Activated T-helper 2 cell treated with anti-CD3 and anti-CD28 coated beads, Interferon-gamma antibody, Interleukin-2, Interleukin-4, amounts not matched to agents 10 μg/mL and 5 μg/mL and 100 μg/mL, durations not matched to agents 14 hours and 24 hours and 36 hours (primary cell): Measurements from ENCODE around the gene SEMA3A. TPM values are rescaled to one million over a fixed set of nuclear protein-coding genes. Genes with fewer than 3 reads are reported as not detected.
"Not testable (repeated sequence)": the region's sequence is repeated elsewhere in the genome, so short reads cannot be mapped to it uniquely, and the experiment has no call there.

ENCODE experiments used
- DNase-seq: peaks from one replicate; pipeline ENCODE4 v3.0.0; 2021; ENCODE audit warnings: low spot score
- H3K27ac Mint-ChIP-seq: one replicate; pipeline ENCODE4 v1.8.0; 2021; ENCODE audit warnings: mixed read lengths
- H3K27me3 Mint-ChIP-seq: one replicate; pipeline ENCODE4 v1.8.0; 2021; ENCODE audit warnings: low read depth, mixed read lengths
- H3K36me3 Mint-ChIP-seq: one replicate; pipeline ENCODE4 v1.8.0; 2021; ENCODE audit warnings: low read depth, mixed read lengths
- H3K4me1 Mint-ChIP-seq: one replicate; pipeline ENCODE4 v1.8.0; 2021; ENCODE audit warnings: low read depth, mixed read lengths
- H3K4me3 Mint-ChIP-seq: one replicate; pipeline ENCODE4 v1.8.0; 2021; ENCODE audit warnings: low read depth, mild to moderate bottlenecking, moderate library complexity, mixed read lengths
- H3K9me3 Mint-ChIP-seq: one replicate; pipeline ENCODE4 v1.8.0; 2021; ENCODE audit warnings: mixed read lengths
- intact Hi-C: fragments of 100-400 bp; cut with micrococcal nuclease; formaldehyde crosslinking; loops from one replicate; pipeline ENCODE4 v1.15.1; 2023
- total RNA-seq: library from RNA; stranded (reverse); gene quantifications from 2 replicates; pipeline ENCODE4 v1.2.3, GENCODE V29; 2022

Gene SEMA3A
- total RNA-seq, 1 donor from 2014 or later, result 0.25 TPM

- H3K27me3 Mint-ChIP-seq, result no peaks in the 10 kb centered on the region
- no peaks in the 10 kb centered on the region for H3K36me3 Mint-ChIP-seq
- no peak overlapping the region for H3K4me3 Mint-ChIP-seq
- H3K9me3 Mint-ChIP-seq, result no peaks in the 10 kb centered on the region
- DNase-seq, result no peak
- no peaks in the 10 kb centered on the region for H3K4me1 Mint-ChIP-seq
- intact Hi-C loops, result no loop called here
- no peak overlapping the region for H3K27ac Mint-ChIP-seq
Observed at GRCh38 chr7:84162584-84162983, 32.0 kb downstream of the SEMA3A start.

GRCh38 chr7:84162125-84162524 is 32.5 kb downstream of the SEMA3A start:
- Mint-ChIP-seq H3K27ac (no peak overlapping the region), H3K27me3 (no peaks in the 10 kb centered on the region), H3K4me3 (no peak overlapping the region), H3K4me1 (no peaks in the 10 kb centered on the region), H3K36me3 (no peaks in the 10 kb centered on the region), H3K9me3 (no peaks in the 10 kb centered on the region)
- DNase-seq, result no peak
- intact Hi-C loops, result no loop called here

DNA sequence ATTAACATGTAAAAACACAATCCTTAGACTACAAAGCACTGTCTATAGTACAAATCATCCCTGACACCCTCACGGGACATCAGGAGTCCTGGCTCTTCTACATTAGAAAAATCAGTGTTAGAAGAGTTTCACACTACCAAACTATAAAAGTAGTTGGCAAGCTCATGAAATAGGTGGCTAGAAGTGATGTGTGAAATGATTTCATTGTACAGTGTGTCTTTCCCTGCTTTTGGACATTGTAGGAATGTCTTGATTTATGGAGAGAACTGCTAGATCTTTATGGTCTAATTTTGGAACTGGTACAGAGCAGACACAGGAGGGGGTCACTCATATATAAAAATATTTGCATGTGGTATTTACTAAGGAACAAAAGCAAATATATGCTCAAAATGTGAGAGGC is 33.2 kb downstream of the SEMA3A start:
- Mint-ChIP-seq H3K4me3 (no peak overlapping the region), H3K9me3 (no peaks in the 10 kb centered on the region), H3K4me1 (no peaks in the 10 kb centered on the region), H3K36me3 (no peaks in the 10 kb centered on the region), H3K27ac (no peak overlapping the region), H3K27me3 (no peaks in the 10 kb centered on the region)
- no peak for DNase-seq
- intact Hi-C loops, result no loop called here

DNA sequence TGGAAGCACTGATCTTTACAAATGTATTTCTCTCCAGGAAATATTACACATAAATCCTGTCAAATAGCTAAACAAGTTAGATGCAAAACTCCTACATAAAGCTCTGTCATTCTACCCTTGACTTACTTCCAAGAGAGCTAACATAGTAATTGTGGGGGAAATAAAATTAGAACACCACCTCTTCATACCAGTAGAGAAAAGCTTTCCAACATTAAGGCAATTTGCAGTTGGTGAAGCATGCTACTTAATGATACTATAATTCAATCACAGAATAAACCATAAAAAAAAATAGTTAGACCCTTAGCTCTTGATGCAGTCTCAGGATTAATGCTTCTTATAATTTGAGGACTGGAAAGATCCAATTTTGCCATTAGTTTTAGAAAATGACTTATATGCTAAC is 35.2 kb downstream of the SEMA3A start:
- intact Hi-C loops, result no loop called here
- Mint-ChIP-seq H3K9me3 (no peaks in the 10 kb centered on the region), H3K36me3 (no peaks in the 10 kb centered on the region), H3K27ac (no peak overlapping the region), H3K27me3 (no peaks in the 10 kb centered on the region), H3K4me3 (no peak overlapping the region), H3K4me1 (no peaks in the 10 kb centered on the region)
- no peak for DNase-seq

DNA sequence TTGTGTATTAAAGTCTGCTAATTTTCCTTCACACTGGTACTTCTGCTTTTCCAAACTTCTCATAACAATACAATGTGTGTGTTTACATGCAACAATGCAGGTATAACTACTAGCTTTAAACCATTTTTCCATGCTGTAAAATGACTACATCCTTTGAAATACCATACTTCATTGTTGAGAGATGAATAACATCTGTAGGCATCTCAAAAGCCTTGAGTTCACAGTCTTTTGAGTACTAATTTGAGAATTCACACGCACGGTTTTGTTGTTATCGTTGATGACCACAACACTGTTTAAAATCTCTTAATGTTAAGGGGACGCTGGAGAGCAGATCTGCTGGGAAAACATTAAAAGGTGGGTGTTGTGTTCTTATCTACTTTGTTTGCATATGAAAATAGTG is 37.4 kb downstream of the SEMA3A start:
- Mint-ChIP-seq H3K4me1 (no peaks in the 10 kb centered on the region), H3K9me3 (no peaks in the 10 kb centered on the region), H3K36me3 (no peaks in the 10 kb centered on the region), H3K27me3 (no peaks in the 10 kb centered on the region), H3K27ac (no peak overlapping the region), H3K4me3 (no peak overlapping the region)
- DNase-seq, result no peak
- intact Hi-C loops, result no loop called here

GRCh38 chr7:84154991-84155781 is 39.4 kb downstream of the SEMA3A start:
- intact Hi-C loops, result no loop called here
- no peak overlapping the region for H3K4me3 Mint-ChIP-seq
- no peaks in the 10 kb centered on the region for H3K9me3 Mint-ChIP-seq
- no peak for DNase-seq
- H3K27me3 Mint-ChIP-seq, result no peaks in the 10 kb centered on the region
- no peaks in the 10 kb centered on the region for H3K4me1 Mint-ChIP-seq
- H3K36me3 Mint-ChIP-seq, result no peaks in the 10 kb centered on the region
- no peak overlapping the region for H3K27ac Mint-ChIP-seq

DNA sequence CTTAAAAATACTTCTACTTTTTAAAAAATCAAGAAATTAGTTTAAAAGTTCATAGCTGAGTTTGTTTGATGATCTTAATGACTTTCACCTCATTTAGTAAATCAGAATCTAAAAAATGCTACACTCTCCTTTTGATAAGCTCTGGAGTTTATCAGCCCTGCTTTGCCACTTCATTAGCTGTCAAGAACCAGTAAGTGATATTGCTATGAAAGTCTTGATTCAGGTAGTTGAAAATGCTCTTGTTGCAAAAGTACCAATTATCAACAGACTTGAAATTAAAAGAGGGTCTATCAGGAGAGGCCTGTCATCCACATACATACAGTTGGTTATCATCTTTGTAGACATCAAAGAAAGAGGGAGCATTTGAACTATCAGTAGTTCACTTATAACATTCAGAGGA is 41.6 kb downstream of the SEMA3A start:
- H3K4me3 Mint-ChIP-seq, result no peak overlapping the region
- intact Hi-C loops, result no loop called here
- no peaks in the 10 kb centered on the region for H3K4me1 Mint-ChIP-seq
- H3K27ac Mint-ChIP-seq, result no peak overlapping the region
- no peak for DNase-seq
- no peaks in the 10 kb centered on the region for H3K27me3 Mint-ChIP-seq
- H3K36me3 Mint-ChIP-seq, result no peaks in the 10 kb centered on the region
- H3K9me3 Mint-ChIP-seq, result no peaks in the 10 kb centered on the region

DNA sequence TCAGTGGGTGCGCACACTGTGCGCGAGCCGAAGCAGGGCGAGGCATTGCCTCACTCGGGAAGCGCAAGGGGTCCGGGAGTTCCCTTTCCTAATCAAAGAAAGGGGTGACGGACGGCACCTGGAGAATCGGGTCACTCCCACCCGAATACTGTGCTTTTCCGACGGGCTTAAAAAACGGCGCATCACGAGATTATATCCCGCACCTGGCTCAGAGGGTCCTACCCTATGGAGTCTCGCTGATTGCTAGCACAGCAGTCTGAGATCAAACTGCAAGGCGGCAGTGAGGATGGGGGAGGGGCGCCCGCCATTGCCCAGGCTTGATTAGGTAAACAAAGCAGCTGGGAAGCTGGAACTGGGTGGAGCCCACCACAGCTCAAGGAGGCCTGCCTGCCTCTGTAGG is 44.2 kb downstream of the SEMA3A start:
- H3K9me3 Mint-ChIP-seq, DNase-seq, H3K36me3 Mint-ChIP-seq, H3K27me3 Mint-ChIP-seq, H3K27ac Mint-ChIP-seq, intact Hi-C loops, H3K4me3 Mint-ChIP-seq, H3K4me1 Mint-ChIP-seq: not testable (repeated sequence)

DNA sequence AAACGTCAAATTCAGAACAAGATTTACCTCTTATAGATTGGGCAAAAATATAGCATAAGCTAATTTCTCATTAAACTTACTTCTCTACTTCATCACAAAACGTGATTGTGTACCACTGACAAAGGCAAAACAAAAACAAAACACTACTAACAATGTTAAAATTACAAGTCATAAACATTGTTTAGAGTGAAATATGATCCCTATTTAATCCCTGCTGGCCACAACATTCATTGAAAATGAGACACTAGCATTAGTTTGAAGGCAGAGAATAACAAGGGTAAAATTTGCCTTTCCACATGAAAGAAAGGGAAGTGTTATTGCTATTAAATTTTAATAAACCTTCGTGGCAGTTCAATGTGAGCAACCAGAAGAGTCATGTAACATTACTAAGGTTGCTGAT is 45.0 kb downstream of the SEMA3A start:
- no peaks in the 10 kb centered on the region for H3K27me3 Mint-ChIP-seq
- no peaks in the 10 kb centered on the region for H3K4me1 Mint-ChIP-seq
- no peaks in the 10 kb centered on the region for H3K9me3 Mint-ChIP-seq
- no peak overlapping the region for H3K4me3 Mint-ChIP-seq
- no peaks in the 10 kb centered on the region for H3K36me3 Mint-ChIP-seq
- intact Hi-C loops, result no loop called here
- H3K27ac Mint-ChIP-seq, result no peak overlapping the region
- no peak for DNase-seq

GRCh38 chr7:84145892-84146291 is 48.7 kb downstream of the SEMA3A start:
- no peak for DNase-seq
- intact Hi-C loops, result no loop called here
- Mint-ChIP-seq H3K4me1 (no peaks in the 10 kb centered on the region), H3K36me3 (no peaks in the 10 kb centered on the region), H3K27me3 (no peaks in the 10 kb centered on the region), H3K4me3 (no peak overlapping the region), H3K9me3 (no peaks in the 10 kb centered on the region), H3K27ac (no peak overlapping the region)

GRCh38 chr7:84144935-84145334 is 49.7 kb downstream of the SEMA3A start:
- H3K36me3 Mint-ChIP-seq, result no peaks in the 10 kb centered on the region
- intact Hi-C loops, result no loop called here
- no peaks in the 10 kb centered on the region for H3K9me3 Mint-ChIP-seq

GRCh38 chr7:84144480-84144879 is 50.1 kb downstream of the SEMA3A start:
- no peaks in the 10 kb centered on the region for H3K4me1 Mint-ChIP-seq
- no peaks in the 10 kb centered on the region for H3K9me3 Mint-ChIP-seq
- no peak overlapping the region for H3K27ac Mint-ChIP-seq
- H3K27me3 Mint-ChIP-seq, result no peaks in the 10 kb centered on the region
- no peak overlapping the region for H3K4me3 Mint-ChIP-seq
- no peak for DNase-seq
- intact Hi-C loops, result no loop called here
- no peaks in the 10 kb centered on the region for H3K36me3 Mint-ChIP-seq

More at GRCh38 chr7:84144935-84145334, 49.7 kb downstream of the SEMA3A start:
- no peak overlapping the region for H3K4me3 Mint-ChIP-seq
- no peak for DNase-seq
- no peaks in the 10 kb centered on the region for H3K4me1 Mint-ChIP-seq
- no peak overlapping the region for H3K27ac Mint-ChIP-seq
- no peaks in the 10 kb centered on the region for H3K27me3 Mint-ChIP-seq

DNA sequence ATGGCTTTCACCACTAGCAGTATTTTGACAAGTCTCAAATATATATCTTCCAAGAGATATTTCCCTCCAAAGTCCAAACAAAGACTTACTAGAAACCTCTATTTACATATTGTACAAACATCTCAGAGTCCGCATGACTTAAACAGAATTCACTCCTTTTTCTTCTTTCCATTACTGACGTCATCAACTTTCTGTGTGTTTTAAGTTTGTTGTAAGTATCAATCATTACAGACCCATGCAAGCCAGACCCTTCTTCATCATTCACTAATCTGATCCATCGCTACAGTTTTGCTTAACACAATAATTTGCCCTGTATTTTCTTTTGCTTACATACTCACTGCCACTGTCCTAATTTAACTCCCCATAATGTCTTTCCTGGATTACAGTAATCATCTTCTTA is 51.9 kb downstream of the SEMA3A start:
- Mint-ChIP-seq H3K27ac (no peak overlapping the region), H3K4me1 (no peaks in the 10 kb centered on the region), H3K4me3 (no peak overlapping the region), H3K36me3 (no peaks in the 10 kb centered on the region), H3K27me3 (no peaks in the 10 kb centered on the region), H3K9me3 (no peaks in the 10 kb centered on the region)
- intact Hi-C loops, result no loop called here
- no peak for DNase-seq
